GM12878 (cell line): ENCODE results near the gene MLKL. TPM values are rescaled to one million over a fixed set of nuclear protein-coding genes. Genes with fewer than 3 reads are reported as not detected.

ENCODE experiments used
- ATAC-seq: fragments of 200-7000 bp; cut with Tn5 transposase; 3 replicates; pipeline ENCODE4 v1.9.1; 2020; ENCODE audit warnings: mild to moderate bottlenecking, moderate library complexity
- BruUV-seq: library from RNA; stranded (reverse); fragments of 400-500 nt; replicated peaks from 2 replicates; lab custom pipeline; 2021; lab: Mats Ljungman, UMichigan
- CTCF ChIA-PET: fragments of 300-600 bp; sonication (Branson Sonifier 250); formaldehyde crosslinking; extraction: SDS; loops from one replicate; lab custom pipeline; 2021; ENCODE audit warnings: inconsistent platforms; lab: Yijun Ruan, JAX
- POLR2A ChIA-PET: fragments of 350-600 bp; formaldehyde crosslinking; extraction: SDS; loops from one replicate; lab custom pipeline; 2021; ENCODE audit warnings: inconsistent platforms; lab: Charles Lee
- RAD21 ChIA-PET: fragments of 300-600 bp; sonication (Branson Sonifier 250); formaldehyde crosslinking; loops from one replicate; lab custom pipeline; 2023; ENCODE audit warnings: antibody characterized with exemption; ENCODE audit not compliant: unreplicated experiment; lab: Charles Lee
- SMC1A ChIA-PET: fragments of 300-600 bp; sonication (Branson Sonifier 250); formaldehyde crosslinking; loops from one replicate; lab custom pipeline; 2023; ENCODE audit not compliant: unreplicated experiment, uncharacterized antibody; lab: Charles Lee
- DNase-seq: peaks from one replicate; pipeline ENCODE4 v3.0.0-alpha.2; 2011; ENCODE audit warnings: low read depth, low spot score
- FAIRE-seq: peaks from 3 replicates; lab custom pipeline; 2011; peaks lifted over from hg19 to GRCh38; lab: Jason Lieb, UNC
- H2AFZ ChIP-seq: 2 replicates; pipeline ENCODE4 v1.6.0; 2011; ENCODE audit warnings: low read depth, low read length, control low read depth; ENCODE audit not compliant: control insufficient read depth
- H3K27ac ChIP-seq: 2 replicates; pipeline ENCODE4 v1.5.1; 2011; ENCODE audit warnings: control low read depth; ENCODE audit not compliant: control insufficient read depth, insufficient read depth
- H3K27me3 ChIP-seq, 2 experiments: replicated peaks in 1 of 2; 2 replicates each; pipeline versions ENCODE4 v1.6.0 to v1.6.1; 2011; ENCODE audit warnings: low read length in 1 of 2; ENCODE audit not compliant: control insufficient read depth in 2 of 2, insufficient read depth in 2 of 2
- H3K36me3 ChIP-seq, 2 experiments: 2 replicates each; pipeline ENCODE4 v1.5.1; 2011; ENCODE audit warnings: low read length in 1 of 2; ENCODE audit not compliant: control insufficient read depth in 2 of 2, insufficient read depth in 2 of 2
- H3K4me1 ChIP-seq: 2 replicates; pipeline ENCODE4 v1.6.1; 2011; ENCODE audit warnings: mild to moderate bottlenecking, low read length, moderate library complexity, mixed read lengths; ENCODE audit not compliant: control insufficient read depth, insufficient read depth
- H3K4me2 ChIP-seq: 2 replicates; pipeline ENCODE4 v1.6.0; 2011; ENCODE audit warnings: control low read depth; ENCODE audit not compliant: control insufficient read depth, insufficient read depth
- H3K4me3 ChIP-seq: fragments of 200-600 bp; sonication (generic); 2 replicates; pipeline ENCODE4 v1.5.1; 2016
- H3K79me2 ChIP-seq: 2 replicates; pipeline ENCODE4 v1.6.0; 2011; ENCODE audit warnings: low read length; ENCODE audit not compliant: control insufficient read depth, insufficient read depth
- H3K9ac ChIP-seq: 2 replicates; pipeline ENCODE4 v1.8.0; 2011; ENCODE audit warnings: low read length, control low read depth, mixed read lengths; ENCODE audit not compliant: control insufficient read depth, insufficient read depth
- H3K9me3 ChIP-seq: replicated peaks from 3 replicates; pipeline ENCODE4 v1.5.1; 2011; ENCODE audit warnings: mild to moderate bottlenecking, low read length; ENCODE audit not compliant: control insufficient read depth, insufficient read depth
- H4K20me1 ChIP-seq: 2 replicates; pipeline ENCODE4 v1.6.0; 2011; ENCODE audit not compliant: control insufficient read depth, insufficient read depth
- HDAC2 ChIP-seq: fragments of 200-600 bp; sonication (generic); IDR thresholded peaks from 2 replicates; pipeline ENCODE4 v1.6.1; 2017
- IRF4 ChIP-seq: IDR thresholded peaks from 2 replicates; pipeline ENCODE4 v1.6.1; 2011; ENCODE audit warnings: low read depth, low read length
- MYC ChIP-seq: IDR thresholded peaks from 2 replicates; pipeline ENCODE4 v1.6.1; 2011; ENCODE audit warnings: mild to moderate bottlenecking, low read length, moderate library complexity, inconsistent platforms; ENCODE audit not compliant: insufficient read depth, insufficient replicate concordance, insufficient read length, severe bottlenecking
- NKRF ChIP-seq: fragments of 450-650 bp; conservative IDR thresholded peaks from 2 replicates; pipeline ENCODE4 v1.6.1; 2017; ENCODE audit warnings: mild to moderate bottlenecking, moderate library complexity
- NR2C1 ChIP-seq: fragments of 450-650 bp; IDR thresholded peaks from 2 replicates; pipeline ENCODE4 v1.6.1; 2017; ENCODE audit warnings: antibody characterized with exemption, mild to moderate bottlenecking, moderate library complexity
- NRF1 ChIP-seq: conservative IDR thresholded peaks from 2 replicates; pipeline ENCODE4 v1.6.1; 2011; ENCODE audit warnings: mild to moderate bottlenecking, low read depth, low read length, improper control_type of control experiment
- POLR2AphosphoS5 ChIP-seq: IDR thresholded peaks from 2 replicates; pipeline ENCODE4 v1.6.1; 2011; ENCODE audit warnings: mild to moderate bottlenecking, low read length, inconsistent platforms
- SMAD5 ChIP-seq: IDR thresholded peaks from 2 replicates; pipeline ENCODE4 v1.6.1; 2016; ENCODE audit warnings: antibody characterized with exemption, low read depth
- SMC3 ChIP-seq: IDR thresholded peaks from 2 replicates; pipeline ENCODE4 v1.6.1; 2011; ENCODE audit warnings: low read length, improper control_type of control experiment, borderline replicate concordance
- SREBF1 ChIP-seq: IDR thresholded peaks from 2 replicates; pipeline ENCODE4 v1.6.1; 2012; ENCODE audit warnings: mild to moderate bottlenecking, low read length
- WGBS: methylation state at CpG from one replicate; pipeline ENCODE4 v1.1.6; 2016; ENCODE audit warnings: low lambda C conversion rate; ENCODE audit not compliant: insufficient replicate concordance, insufficient coverage; ENCODE audit errors: missing lambda C conversion rate; 5-methylcytosine and 5-hydroxymethylcytosine counted together
- in situ Hi-C: fragments of 300-500 bp; cut with MboI; formaldehyde crosslinking; loops from 9 replicates; pipeline ENCODE4 v1.14.3; 2018; ENCODE audit warnings: mixed read lengths
- intact Hi-C: fragments of 100-400 bp; cut with micrococcal nuclease; formaldehyde crosslinking; loops from one replicate; pipeline ENCODE4 v1.14.2; 2022; ENCODE audit not compliant: unreplicated experiment
- polyA plus RNA-seq, 11 experiments: library from polyadenylated mRNA; depleted of rRNA in 4 of 11; unstranded in 6 of 11; stranded (reverse) in 5 of 11; fragments of >200 nt; fragmentation: Nextera tagmentation in 4 of 11; fragmentation: Illumina TruSeq in 1 of 11; extraction: Ambion mirVana in 4 of 11; extraction: Trizol in 1 of 11; gene quantifications; 1 replicate in 1 of 11; 2 replicates in 10 of 11; pipeline versions ENCODE4 v1.2.1 to v1.2.3, GENCODE V29; 2011 to 2016; ENCODE audit warnings: inconsistent platforms in 2 of 11, missing spikeins in 2 of 11, low read depth in 1 of 11
- total RNA-seq, 4 experiments: library from RNA; depleted of rRNA in 3 of 4; stranded (reverse); fragments of >200 nt in 3 of 4; fragmentation: Illumina TruSeq in 1 of 4; extraction: Trizol in 1 of 4; gene quantifications; 2 replicates each; pipeline versions ENCODE4 v1.2.1 to v1.2.3, GENCODE V29; 2013 to 2021
- TF ChIP-seq, protein P1 (sequence below): IDR thresholded peaks from 2 replicates; pipeline ENCODE4 v1.6.1; 2012; ENCODE audit warnings: mild to moderate bottlenecking, low read depth, low read length

The MLKL gene
- total and polyA plus RNA-seq, 10 of the 15 experiments (the other 5 are each of a cell fraction or from before 2014, with no cell fraction given), result 3.8 to 14.5 (median 11.2) TPM

GRCh38 chr16:74743668-74744299, 43.1 kb upstream of the MLKL start:
- no peak overlapping the region for H3K4me2 ChIP-seq
- WGBS, result 75% methylated on average over 15 of the region's 15 CpGs
- no peak overlapping the region for H3K27ac ChIP-seq
- H3K4me3 ChIP-seq, result no peak overlapping the region
- SMC1A ChIA-PET, result no interaction called here
- CTCF ChIA-PET, result interaction anchor here (0.7 kb wide), 1 partner anchor 17 kb away, joined by 3 read pairs; no protein-coding TSS in a partner anchor
- no peak for TF ChIP-seq IRF4
- DNase-seq (no peak), ATAC-seq (no peak), FAIRE-seq (no peak)
- H3K36me3 ChIP-seq, result no peaks in the 10 kb centered on the region
- intact Hi-C loops, result no loop called here
- no peak overlapping the region for H2AFZ ChIP-seq
- POLR2A ChIA-PET, result no interaction called here
- peaks cover 7% of the 10 kb centered on the region; the same call in 1 of the 2 replicates for H3K4me1 ChIP-seq
- H3K27me3 ChIP-seq, result no peaks in the 10 kb centered on the region; a peak in 2 of 4 replicates
- no peaks in the 10 kb centered on the region for H3K9me3 ChIP-seq
- no peak overlapping the region for H3K9ac ChIP-seq
- BruUV-seq, result no TSS peak
- in situ Hi-C loops, result no loop called here
- H4K20me1 ChIP-seq, result no peaks in the 10 kb centered on the region
- no peaks in the 10 kb centered on the region for H3K79me2 ChIP-seq
- RAD21 ChIA-PET, result no interaction called here

- WGBS, result 49% methylated on average over 8 of the region's 8 CpGs
- H3K4me2 ChIP-seq, result no peak overlapping the region
Observed at GRCh38 chr16:74743045-74743667, 42.5 kb upstream of the MLKL start.

More at GRCh38 chr16:74743045-74743667, 42.5 kb upstream of the MLKL start:
- TF ChIP-seq SMAD5 (no peak), NR2C1 (no peak), SMC3 (no peak), HDAC2 (no peak), NKRF (no peak), MYC (no peak), NRF1 (no peak), POLR2AphosphoS5 (no peak), SREBF1 (no peak)
- TF ChIP-seq, protein P1, sequence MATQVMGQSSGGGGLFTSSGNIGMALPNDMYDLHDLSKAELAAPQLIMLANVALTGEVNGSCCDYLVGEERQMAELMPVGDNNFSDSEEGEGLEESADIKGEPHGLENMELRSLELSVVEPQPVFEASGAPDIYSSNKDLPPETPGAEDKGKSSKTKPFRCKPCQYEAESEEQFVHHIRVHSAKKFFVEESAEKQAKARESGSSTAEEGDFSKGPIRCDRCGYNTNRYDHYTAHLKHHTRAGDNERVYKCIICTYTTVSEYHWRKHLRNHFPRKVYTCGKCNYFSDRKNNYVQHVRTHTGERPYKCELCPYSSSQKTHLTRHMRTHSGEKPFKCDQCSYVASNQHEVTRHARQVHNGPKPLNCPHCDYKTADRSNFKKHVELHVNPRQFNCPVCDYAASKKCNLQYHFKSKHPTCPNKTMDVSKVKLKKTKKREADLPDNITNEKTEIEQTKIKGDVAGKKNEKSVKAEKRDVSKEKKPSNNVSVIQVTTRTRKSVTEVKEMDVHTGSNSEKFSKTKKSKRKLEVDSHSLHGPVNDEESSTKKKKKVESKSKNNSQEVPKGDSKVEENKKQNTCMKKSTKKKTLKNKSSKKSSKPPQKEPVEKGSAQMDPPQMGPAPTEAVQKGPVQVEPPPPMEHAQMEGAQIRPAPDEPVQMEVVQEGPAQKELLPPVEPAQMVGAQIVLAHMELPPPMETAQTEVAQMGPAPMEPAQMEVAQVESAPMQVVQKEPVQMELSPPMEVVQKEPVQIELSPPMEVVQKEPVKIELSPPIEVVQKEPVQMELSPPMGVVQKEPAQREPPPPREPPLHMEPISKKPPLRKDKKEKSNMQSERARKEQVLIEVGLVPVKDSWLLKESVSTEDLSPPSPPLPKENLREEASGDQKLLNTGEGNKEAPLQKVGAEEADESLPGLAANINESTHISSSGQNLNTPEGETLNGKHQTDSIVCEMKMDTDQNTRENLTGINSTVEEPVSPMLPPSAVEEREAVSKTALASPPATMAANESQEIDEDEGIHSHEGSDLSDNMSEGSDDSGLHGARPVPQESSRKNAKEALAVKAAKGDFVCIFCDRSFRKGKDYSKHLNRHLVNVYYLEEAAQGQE, result no peak
- TF ChIP-seq, all 136 proteins: peak for 0
- Histone ChIP-seq H3K36me3 (no peaks in the 10 kb centered on the region), H3K4me1 (peaks cover 7% of the 10 kb centered on the region; the same call in 1 of the 2 replicates), H3K27me3 (no peaks in the 10 kb centered on the region; a peak in 2 of 4 replicates), H3K9ac (no peak overlapping the region), H4K20me1 (no peaks in the 10 kb centered on the region), H3K4me3 (no peak overlapping the region), H3K9me3 (no peaks in the 10 kb centered on the region), H3K27ac (no peak overlapping the region), H3K79me2 (no peaks in the 10 kb centered on the region), H2AFZ (no peak overlapping the region)
- BruUV-seq, result no TSS peak
- FAIRE-seq, result no peak
- SMC1A ChIA-PET, result interaction anchor here (0.8 kb wide), 1 partner anchor 119 kb away, joined by 3 read pairs; no protein-coding TSS in a partner anchor
- CTCF ChIA-PET, result no interaction called here
- in situ Hi-C loops, result no loop called here
- DNase-seq, result no peak
- ATAC-seq, result no peak
- POLR2A ChIA-PET, result no interaction called here
- intact Hi-C loops, result no loop called here
- RAD21 ChIA-PET, result no interaction called here
